ENCODE results near the gene IGF1.

Gene IGF1

GRCh38 chr12:102463659-102464249 is 16.6 kb downstream of the IGF1 start:
- no peak for ATAC-seq (ENCODE audit: insufficient read depth, low read depth)
- H2AFZ ChIP-seq (ENCODE audit: low read depth, low read length) = no peak overlapping the region
- H3K4me2 ChIP-seq (ENCODE audit: insufficient read depth, low read length) = no peak overlapping the region
- no peaks in the 10 kb centered on the region for H4K20me1 ChIP-seq (ENCODE audit: insufficient read depth, low read length)
- no peak overlapping the region for H3K4me3 ChIP-seq (ENCODE audit: low read depth in 1 of 2, low read length in 2 of 2)
- no peak overlapping the region for H3K9ac ChIP-seq (ENCODE audit: low read depth, low read length)
- no peak overlapping the region for H3K27ac ChIP-seq (ENCODE audit: low read length)
- DNase-seq = no peak
- H3K4me1 ChIP-seq (ENCODE audit: insufficient read depth, low read length) = no peaks in the 10 kb centered on the region
- no peak for TF ChIP-seq CTCF (IDR thresholded peaks at IDR 0.05; ENCODE audit: borderline replicate concordance, extremely low read depth, low read length, poor library complexity, severe bottlenecking)
- no peak for TF ChIP-seq EZH2 (IDR thresholded peaks at IDR 0.05; ENCODE audit: borderline replicate concordance, low read depth, low read length, severe bottlenecking)
- no peaks in the 10 kb centered on the region for H3K36me3 ChIP-seq (ENCODE audit: insufficient read depth, low read length)
- no peaks in the 10 kb centered on the region for H3K27me3 ChIP-seq (ENCODE audit: insufficient read depth, low read length, poor library complexity)
- H3K9me3 ChIP-seq (ENCODE audit: insufficient read depth, low read length, severe bottlenecking) = no peaks in the 10 kb centered on the region
- H3K79me2 ChIP-seq (ENCODE audit: insufficient read depth, low read length) = no peaks in the 10 kb centered on the region

DNA sequence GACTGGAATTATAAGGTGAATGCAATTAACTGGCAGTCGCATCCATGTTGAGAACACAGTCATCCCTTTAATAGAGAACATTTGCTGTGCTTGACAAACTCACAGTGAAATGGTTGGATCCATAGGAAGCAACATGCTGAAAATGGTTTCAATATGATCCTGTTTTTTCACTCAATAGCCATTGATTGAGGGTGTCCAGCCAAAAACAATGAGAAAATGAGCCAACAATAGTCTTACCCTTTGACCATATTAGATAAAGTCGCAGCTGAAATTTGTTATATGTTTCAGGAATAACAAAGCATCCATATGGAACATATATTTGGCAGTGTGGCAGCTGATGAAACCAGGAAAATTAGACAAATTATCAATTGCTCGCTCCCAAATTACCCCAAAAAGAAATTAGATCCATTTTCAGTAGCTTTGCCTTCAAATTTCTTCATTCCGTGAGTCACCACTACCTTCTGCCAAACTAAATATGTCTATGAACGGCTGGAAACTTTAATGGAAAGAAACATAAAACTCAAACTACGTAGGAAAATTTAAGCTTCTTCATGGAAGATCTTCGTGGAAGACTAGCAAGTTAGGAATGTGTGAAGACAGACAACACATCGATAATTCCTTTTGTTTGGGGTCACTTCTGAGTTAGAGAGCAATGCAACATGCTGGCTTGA is 17.4 kb downstream of the IGF1 start:
- Histone ChIP-seq H2AFZ (ENCODE audit: low read depth, low read length) (no peak overlapping the region), H3K36me3 (ENCODE audit: insufficient read depth, low read length) (no peaks in the 10 kb centered on the region), H3K9ac (ENCODE audit: low read depth, low read length) (no peak overlapping the region), H3K4me2 (ENCODE audit: insufficient read depth, low read length) (no peak overlapping the region), H3K9me3 (ENCODE audit: insufficient read depth, low read length, severe bottlenecking) (no peaks in the 10 kb centered on the region), H3K4me3 (ENCODE audit: low read depth in 1 of 2, low read length in 2 of 2) (no peak overlapping the region), H3K79me2 (ENCODE audit: insufficient read depth, low read length) (no peaks in the 10 kb centered on the region), H4K20me1 (ENCODE audit: insufficient read depth, low read length) (no peaks in the 10 kb centered on the region), H3K27me3 (ENCODE audit: insufficient read depth, low read length, poor library complexity) (no peaks in the 10 kb centered on the region), H3K4me1 (ENCODE audit: insufficient read depth, low read length) (no peaks in the 10 kb centered on the region), H3K27ac (ENCODE audit: low read length) (no peak overlapping the region)
- TF ChIP-seq CTCF (IDR thresholded peaks at IDR 0.05; ENCODE audit: borderline replicate concordance, extremely low read depth, low read length, poor library complexity, severe bottlenecking) = no peak
- no peak for TF ChIP-seq EZH2 (IDR thresholded peaks at IDR 0.05; ENCODE audit: borderline replicate concordance, low read depth, low read length, severe bottlenecking)
- no peak for ATAC-seq (ENCODE audit: insufficient read depth, low read depth)
- DNase-seq = no peak

DNA sequence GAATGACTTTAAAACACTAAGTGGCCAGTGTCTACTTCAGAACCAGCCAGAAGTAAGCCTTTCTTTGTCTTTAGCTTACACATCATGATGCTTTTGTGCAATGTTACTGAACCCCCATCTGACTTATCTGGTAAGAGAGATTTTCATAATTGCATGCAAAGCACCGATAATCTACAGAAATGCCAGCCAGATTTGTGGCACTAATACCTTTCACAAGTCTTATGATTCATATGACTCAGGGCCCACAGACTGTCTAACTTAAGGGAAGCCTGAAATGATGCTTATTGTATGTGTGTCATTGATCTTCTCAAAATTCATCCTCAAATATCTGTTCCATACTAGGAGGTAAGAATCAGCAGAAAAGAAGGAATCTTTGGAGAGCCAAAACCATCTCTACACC is 18.0 kb downstream of the IGF1 start:
- Histone ChIP-seq H3K27me3 (ENCODE audit: insufficient read depth, low read length, poor library complexity) (no peaks in the 10 kb centered on the region), H3K9ac (ENCODE audit: low read depth, low read length) (no peak overlapping the region), H3K4me1 (ENCODE audit: insufficient read depth, low read length) (no peaks in the 10 kb centered on the region), H3K27ac (ENCODE audit: low read length) (no peak overlapping the region), H3K36me3 (ENCODE audit: insufficient read depth, low read length) (no peaks in the 10 kb centered on the region), H4K20me1 (ENCODE audit: insufficient read depth, low read length) (no peaks in the 10 kb centered on the region), H3K4me3 (ENCODE audit: low read depth in 1 of 2, low read length in 2 of 2) (no peak overlapping the region), H3K79me2 (ENCODE audit: insufficient read depth, low read length) (no peaks in the 10 kb centered on the region), H3K4me2 (ENCODE audit: insufficient read depth, low read length) (no peak overlapping the region), H3K9me3 (ENCODE audit: insufficient read depth, low read length, severe bottlenecking) (no peaks in the 10 kb centered on the region), H2AFZ (ENCODE audit: low read depth, low read length) (no peak overlapping the region)
- no peak for ATAC-seq (ENCODE audit: insufficient read depth, low read depth)
- TF ChIP-seq EZH2 (IDR thresholded peaks at IDR 0.05; ENCODE audit: borderline replicate concordance, low read depth, low read length, severe bottlenecking) (no peak), CTCF (IDR thresholded peaks at IDR 0.05; ENCODE audit: borderline replicate concordance, extremely low read depth, low read length, poor library complexity, severe bottlenecking) (no peak)
- DNase-seq = no peak

Measured in DND-41 (cell line).